Dermis microvascular lymphatic vessel endothelial cell (primary cell): ENCODE results near the gene CEMIP2. TPM values are rescaled to one million over a fixed set of nuclear protein-coding genes. Genes with fewer than 3 reads are reported as not detected.
A peak's percentile ranks its signal among the peaks of the same experiment; 100 is the strongest.

Experiments used
- DNase-seq, 2 donors: peaks; one replicate each; pipeline versions ENCODE4 v3.0.0 to v3.0.0-alpha.2; 2010; ENCODE audit warnings: low read depth in 2 of 2
- total RNA-seq: library from RNA; depleted of rRNA; stranded (reverse); fragments of >200 nt; gene quantifications from 2 replicates; pipeline ENCODE4 v1.2.1, GENCODE V29; 2014

The CEMIP2 gene
- total RNA-seq, 1 donor from 2014 or later = 258 TPM

DNA sequence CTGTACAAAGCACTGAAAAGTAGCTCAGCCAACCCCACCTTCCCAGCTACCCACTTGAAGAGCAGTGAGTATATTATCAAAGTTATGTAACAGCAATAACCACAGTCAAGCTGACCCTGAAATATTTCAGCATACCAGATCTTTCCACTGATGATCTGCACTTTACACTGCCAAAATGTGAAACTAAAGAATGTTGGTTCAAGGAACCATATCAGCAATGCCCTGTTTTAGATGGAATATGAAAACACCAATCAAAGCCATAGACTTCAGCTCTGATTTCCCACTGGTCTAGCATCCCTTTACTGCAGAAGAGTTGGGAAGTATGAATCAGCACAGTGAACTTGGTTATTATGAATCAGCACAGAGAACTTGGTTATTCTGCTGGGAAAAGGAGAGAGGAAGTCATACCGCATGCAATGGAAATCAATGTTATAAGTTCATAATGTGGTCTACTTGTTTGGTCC lies 20.0 kb downstream of the CEMIP2 start:
- DNase-seq = peak; percentile 55 to 87

GRCh38 chr9:71747576-71747975 lies 20.7 kb downstream of the CEMIP2 start:
- DNase-seq = no peak

GRCh38 chr9:71746758-71747125 lies 21.6 kb downstream of the CEMIP2 start:
- DNase-seq = no peak

DNA sequence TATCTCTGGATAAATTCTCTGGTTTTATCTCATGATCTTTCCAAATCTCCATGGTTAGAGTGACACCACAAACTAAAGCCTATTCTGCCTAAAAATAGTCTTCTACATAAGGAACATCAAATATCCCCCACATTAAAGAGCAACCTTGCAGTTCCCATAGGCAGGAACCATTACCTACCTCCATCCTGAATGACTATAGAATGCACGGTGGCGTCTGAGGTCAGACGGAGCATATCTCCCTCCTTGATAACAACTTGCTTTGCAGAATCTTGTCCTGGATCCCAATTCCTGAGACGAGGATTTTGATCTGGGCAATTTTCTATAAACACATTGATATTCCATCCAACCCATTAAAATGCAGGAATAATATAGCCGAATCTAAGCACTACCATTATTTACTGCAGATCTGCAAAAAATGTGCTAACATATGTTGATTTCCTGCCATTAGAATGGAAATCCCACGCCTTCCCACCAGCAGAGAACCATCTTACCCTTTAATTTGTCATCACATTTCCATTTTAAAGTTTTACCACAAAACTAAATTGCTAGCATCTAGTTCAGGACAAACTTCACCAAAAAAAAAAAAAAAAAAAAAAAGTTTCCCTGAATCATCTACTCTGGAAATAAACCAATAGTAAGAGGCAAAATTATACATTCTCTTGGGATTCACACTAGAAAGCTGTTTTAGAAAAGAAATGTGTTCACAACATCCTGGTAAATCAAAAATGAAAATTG lies 22.1 kb downstream of the CEMIP2 start:
- DNase-seq = no peak

DNA sequence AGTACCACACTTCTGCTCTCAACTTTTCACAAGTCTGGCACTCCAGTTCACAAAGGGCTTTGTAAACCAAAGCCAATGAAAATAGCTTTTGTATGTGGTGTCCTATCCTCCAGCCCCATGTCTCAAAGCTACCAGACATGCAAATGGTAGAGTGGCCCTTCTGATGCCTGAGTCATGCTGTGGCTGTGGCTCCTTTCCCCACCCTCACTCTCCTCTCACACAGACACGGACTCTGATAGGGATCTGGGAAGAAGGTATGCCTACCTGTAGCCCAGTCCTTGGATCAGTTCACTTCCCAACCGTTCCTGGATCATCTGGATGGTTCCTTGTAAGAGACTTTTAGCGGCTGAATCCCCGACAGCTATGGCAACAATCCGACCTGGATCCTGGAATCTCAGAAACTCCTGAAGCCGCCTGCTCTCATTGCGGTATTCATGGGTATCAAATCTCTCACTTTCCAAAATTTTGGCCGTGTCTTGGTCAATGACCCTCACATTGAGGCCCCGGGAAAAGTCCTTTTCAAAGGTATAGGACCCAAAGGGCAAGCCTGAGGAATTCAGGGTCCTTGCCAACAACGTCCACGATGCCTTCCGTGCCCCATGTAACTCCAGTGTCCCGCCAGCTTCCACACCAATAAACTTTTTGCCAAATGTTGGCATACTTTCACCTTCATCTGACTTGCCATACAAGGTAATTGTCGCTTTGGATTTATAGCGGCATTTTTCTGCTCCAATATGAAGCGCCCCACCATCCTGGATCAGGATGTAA lies 23.4 kb downstream of the CEMIP2 start:
- no peak for DNase-seq

DNA sequence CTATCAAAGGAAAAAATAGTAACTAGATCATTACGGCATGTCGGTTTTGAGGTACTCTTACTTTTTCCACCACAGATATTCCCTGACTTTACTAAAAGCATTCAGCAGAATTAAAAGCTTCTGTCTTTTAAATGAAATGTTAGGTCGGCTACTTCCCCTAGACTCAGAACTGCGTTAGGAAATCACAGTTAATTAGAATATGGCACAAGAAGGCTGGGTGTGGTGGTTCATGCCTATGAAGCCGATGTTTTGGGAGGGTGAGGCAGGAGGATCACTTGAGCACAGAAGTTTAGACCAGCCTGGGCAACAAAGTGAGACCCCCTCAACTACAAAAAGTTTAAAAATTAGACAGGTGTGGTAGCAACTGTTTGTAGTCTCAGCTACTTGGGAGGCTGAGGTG lies 24.4 kb downstream of the CEMIP2 start:
- no peak for DNase-seq

GRCh38 chr9:71743217-71743705 lies 25.1 kb downstream of the CEMIP2 start:
- DNase-seq = peak in 1 of 2 donors; percentile 71

DNA sequence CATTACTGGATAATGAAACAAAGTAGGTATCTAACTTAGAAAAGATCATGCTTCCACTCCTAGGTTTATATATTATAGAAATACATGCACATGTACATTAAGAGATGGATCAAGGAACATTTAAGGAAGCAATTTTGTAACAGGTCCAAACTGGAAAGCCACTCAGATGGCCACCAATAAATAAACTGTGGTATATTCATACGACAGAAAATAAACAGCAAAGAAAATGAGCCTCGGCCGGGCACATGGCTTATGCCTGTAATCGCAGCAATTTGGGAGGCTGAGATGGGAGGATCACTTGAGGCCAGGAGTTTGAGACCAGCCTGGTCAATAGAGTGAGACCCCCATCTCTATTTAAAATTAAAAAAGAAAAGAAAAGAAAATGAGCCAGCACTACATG lies 25.6 kb downstream of the CEMIP2 start:
- DNase-seq = no peak

DNA sequence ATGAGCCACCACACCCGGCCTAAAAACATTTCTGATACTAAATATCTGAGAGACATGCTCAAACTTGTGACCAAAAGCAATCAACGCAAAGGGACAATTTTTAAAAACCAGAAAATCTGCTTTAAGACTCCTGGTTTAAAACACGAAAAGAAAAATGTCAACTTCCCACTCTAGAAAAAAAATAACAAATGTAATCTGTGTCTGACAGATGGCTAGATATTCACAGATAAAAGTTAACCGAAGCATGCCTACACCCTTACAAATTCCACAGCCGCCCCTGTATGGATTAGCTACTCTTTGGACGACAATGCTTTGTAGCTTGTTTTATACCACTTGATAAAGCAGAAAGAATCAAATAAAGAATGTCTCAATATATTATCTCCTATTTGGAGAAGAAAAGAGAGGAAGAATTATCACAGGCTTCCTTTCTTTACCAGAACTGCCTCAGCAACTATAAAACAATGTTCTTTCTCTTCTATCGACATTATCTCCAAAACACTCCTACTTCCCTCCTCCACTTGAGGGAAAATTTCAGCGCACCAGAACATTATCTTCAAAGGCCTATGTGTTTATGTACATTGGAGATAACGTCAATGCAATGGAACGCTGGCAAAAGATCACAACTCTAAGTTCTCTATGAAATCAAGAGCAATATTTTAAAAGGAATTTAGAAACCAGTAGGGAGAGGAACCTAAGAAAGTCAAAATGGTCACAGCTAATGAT lies 26.2 kb downstream of the CEMIP2 start:
- DNase-seq = peak in 1 of 2 donors; percentile 50

GRCh38 chr9:71740199-71740598 lies 28.1 kb downstream of the CEMIP2 start:
- DNase-seq = no peak

- DNase-seq = peak in 1 of 2 donors; percentile 23
These were observed 30.9 kb downstream of the CEMIP2 start for GRCh38 chr9:71737455-71737854.

GRCh38 chr9:71736236-71736635 lies 32.1 kb downstream of the CEMIP2 start:
- DNase-seq = no peak

- no peak for DNase-seq
These were observed 33.4 kb downstream of the CEMIP2 start for GRCh38 chr9:71734950-71735349.

DNA sequence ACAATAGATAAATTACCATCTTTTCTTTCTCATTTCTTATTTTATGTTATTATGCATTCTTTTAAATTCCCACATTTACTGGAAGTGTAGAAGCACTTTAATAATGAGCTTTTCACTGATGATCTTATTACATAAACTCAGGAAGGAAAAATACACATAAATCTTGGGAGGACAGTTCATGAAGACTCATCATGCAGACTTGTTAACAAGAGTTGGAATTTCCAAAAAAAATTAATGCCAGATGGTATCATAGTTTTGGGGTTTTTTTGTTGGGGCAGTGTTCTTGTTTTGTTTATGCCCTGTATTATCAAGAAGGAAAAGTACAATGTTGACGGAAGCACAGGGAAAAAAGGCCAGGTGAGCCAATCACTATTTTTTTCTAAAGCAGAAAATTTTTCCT lies 35.1 kb downstream of the CEMIP2 start:
- DNase-seq = no peak

- DNase-seq = no peak
These were observed 38.3 kb downstream of the CEMIP2 start for GRCh38 chr9:71729816-71730526.

DNA sequence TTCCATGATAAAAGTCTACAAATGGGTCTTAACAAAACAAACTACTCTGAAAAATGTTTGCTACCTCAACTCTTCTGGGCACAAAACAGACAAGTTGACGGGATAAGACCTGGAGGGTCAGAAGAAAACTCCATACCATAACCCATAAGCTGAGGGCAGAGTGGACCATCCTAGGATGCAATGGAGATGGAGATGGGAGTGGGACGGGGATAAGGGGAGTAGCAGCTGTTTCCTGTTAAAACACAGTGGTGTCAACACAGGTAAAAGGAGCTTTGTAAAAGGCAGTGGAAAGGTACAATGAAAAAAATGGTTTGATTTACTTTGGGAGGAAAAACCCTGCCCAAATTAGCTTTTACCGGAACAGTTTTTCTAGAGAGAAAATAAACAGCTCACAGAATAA lies 41.6 kb downstream of the CEMIP2 start:
- peak in 1 of 2 donors; percentile 20 for DNase-seq

DNA sequence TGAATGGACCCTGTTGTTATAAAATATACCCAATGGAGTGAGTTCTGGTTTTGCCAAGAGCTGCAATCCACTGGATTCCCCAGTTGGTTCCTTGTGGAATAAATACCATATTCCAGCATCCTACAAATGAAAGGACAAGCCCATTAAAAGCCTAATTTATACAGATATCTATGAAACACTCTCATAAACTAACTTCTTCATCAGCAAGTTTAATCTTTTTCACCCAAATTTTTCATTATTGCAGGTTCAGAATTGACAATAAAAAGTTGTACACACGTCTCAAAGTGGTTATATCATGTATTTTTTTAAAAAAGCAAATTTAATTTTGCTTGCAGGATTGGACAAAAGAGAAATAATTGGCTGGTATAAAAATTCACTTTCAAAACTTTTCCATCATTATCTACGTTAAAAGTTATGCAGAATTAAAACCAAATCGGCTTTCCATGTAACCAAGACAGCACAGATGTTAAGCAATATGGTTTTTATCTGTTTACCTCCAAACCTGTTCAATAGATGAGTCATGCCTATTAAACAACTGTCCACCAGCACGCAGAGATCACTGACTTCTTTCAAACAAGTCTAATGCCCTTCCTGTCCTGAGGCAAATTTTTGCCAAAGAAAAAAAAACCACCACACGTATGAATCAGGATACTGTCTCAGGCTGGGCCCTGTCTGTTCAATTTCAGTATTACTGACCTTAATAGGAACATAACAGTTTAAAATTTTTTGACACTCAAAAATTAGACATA lies 42.5 kb downstream of the CEMIP2 start:
- peak; percentile 92 to 95 for DNase-seq

DNA sequence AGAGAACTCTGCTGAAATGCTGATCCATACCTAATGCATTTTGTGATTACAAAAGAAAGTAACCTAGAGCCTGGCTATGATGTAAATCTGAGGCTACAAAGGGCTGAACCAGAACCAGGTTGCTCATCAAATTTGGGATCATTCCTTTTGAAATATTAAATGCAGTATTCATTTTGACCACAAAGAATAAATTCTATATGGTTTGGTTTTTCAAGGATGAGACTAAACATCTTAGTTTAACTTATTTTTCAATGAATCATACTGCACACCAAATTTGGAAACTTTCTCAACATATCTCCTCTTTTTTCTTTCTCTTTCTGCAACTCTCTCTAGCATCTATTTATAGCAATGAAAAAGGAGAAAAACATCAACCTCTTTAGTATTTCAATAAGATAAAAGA lies 46.5 kb downstream of the CEMIP2 start:
- DNase-seq = no peak

DNA sequence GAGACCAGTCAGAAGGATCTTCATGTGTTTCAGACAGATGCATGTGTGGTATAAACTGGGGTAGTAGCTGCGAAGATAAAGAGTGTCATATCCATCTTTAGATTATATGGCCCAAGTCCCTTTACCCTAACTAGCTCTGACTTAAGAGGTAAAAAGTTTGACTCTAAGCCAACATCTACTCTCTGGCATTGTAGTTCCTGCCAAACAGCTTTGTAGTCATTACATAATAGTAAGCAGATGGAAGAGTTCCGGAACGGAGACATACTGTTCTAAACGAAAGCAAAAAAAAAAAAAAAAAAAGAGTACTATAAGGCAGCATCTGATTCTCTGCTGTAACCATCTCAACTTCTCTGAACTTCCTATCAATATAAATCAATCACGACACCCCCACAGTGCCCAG lies 48.8 kb downstream of the CEMIP2 start:
- DNase-seq = no peak

DNA sequence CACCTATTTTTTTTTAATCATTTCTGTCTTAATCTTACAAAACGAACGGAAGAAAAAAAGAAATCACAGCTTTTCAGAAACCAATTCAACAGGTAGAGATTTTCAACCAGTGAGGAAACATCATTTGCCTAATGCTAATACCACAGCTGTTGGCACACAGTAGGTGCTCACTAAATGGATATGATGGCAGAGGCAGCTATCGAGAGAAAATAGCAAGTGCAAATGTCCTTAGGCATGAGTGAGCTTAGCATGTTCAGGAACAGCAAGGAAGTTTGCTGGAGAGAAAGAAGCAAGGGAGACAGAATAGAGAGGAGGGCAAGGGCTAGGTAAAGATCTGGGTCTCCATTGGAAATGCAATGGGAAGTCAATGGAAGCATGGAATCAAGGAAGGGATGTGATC lies 49.2 kb downstream of the CEMIP2 start:
- no peak for DNase-seq
